T-helper 1 cell treated with Interleukin-12 subunit alpha and Interleukin-12 subunit beta and Interleukin-4 antibody, amounts not matched to agents 30 μg/mL and 1 μg/mL, for 36 hours (primary cell): ENCODE results near the gene BLNK.

Experiments
- H3K27ac Mint-ChIP-seq: one replicate; pipeline ENCODE4 v1.8.0; 2021; ENCODE audit warnings: mild to moderate bottlenecking, mixed read lengths
- H3K27me3 Mint-ChIP-seq: one replicate; pipeline ENCODE4 v1.8.0; 2021; ENCODE audit warnings: low read depth, mixed read lengths
- H3K36me3 Mint-ChIP-seq: one replicate; pipeline ENCODE4 v1.8.0; 2021; ENCODE audit warnings: low read depth, mixed read lengths
- H3K4me1 Mint-ChIP-seq: one replicate; pipeline ENCODE4 v1.8.0; 2021; ENCODE audit warnings: low read depth, mixed read lengths
- H3K4me3 Mint-ChIP-seq: one replicate; pipeline ENCODE4 v1.8.0; 2021; ENCODE audit warnings: mild to moderate bottlenecking, moderate library complexity, mixed read lengths
- H3K9me3 Mint-ChIP-seq: one replicate; pipeline ENCODE4 v1.8.0; 2021; ENCODE audit warnings: mixed read lengths

BLNK gene

DNA sequence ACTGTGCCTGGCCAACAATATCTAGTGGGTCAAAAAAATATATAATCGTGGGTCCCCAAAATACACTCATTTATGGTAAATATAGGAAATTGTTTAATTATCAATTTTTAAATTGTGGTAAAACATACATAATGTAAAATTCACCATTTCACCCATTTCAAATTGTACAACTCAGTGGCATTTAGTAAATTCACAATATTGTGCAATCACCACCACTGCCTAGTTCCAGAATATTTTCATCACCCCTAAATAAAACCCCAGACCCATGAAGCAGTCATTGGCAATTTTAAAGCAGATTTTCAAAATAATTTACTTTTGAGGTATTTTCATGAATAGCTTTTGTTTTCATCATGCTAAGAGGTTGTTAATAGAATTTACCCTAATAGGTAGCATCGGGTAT, 10.2 kb downstream of the BLNK start:
- Mint-ChIP-seq H3K27me3 (no peaks in the 10 kb centered on the region), H3K27ac (no peak overlapping the region), H3K9me3 (no peaks in the 10 kb centered on the region), H3K4me1 (no peaks in the 10 kb centered on the region), H3K36me3 (no peaks in the 10 kb centered on the region), H3K4me3 (no peak overlapping the region)

DNA sequence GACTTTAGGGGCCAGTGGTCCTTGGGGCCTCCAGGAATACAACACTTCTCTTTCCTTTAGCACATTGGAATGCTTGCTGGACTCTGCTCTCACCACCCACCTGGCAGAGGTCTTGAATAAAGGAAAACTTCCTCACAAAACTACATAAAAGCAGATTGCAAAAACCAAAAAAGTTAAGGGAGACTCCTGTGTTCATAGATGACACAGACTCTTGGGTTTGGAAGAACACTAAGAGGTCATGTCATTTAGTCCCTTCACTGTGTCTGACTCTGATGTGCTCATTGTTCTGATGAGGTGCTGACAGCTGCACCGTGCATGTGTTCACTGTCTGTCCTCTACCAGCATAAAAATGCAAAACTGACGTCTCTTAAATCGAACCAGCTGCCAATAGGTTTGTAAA, 11.4 kb downstream of the BLNK start:
- H3K4me1 Mint-ChIP-seq: no peaks in the 10 kb centered on the region
- H3K4me3 Mint-ChIP-seq: no peak overlapping the region
- peaks cover 5% of the 10 kb centered on the region for H3K27me3 Mint-ChIP-seq
- no peaks in the 10 kb centered on the region for H3K36me3 Mint-ChIP-seq
- no peaks in the 10 kb centered on the region for H3K9me3 Mint-ChIP-seq
- no peak overlapping the region for H3K27ac Mint-ChIP-seq

DNA sequence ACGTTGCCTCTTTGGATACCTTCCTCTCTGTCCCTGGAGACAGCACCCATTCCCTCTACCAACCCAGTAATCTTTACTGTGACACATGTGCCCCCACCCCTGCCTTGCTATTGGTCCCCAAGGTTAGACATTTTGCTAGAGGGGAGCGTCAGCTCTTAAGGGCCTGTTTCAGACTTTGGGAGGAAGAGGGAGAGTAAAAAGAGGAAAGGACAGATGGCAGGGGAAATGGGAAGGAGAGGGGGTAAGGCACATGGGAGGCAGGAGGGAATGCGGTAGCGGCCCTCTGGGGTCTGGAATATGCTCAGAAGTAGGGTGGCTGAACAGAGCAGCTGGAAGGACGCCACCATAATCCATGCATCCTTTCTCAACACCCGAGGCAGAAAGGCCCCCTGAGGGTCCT, 12.2 kb downstream of the BLNK start:
- no peaks in the 10 kb centered on the region for H3K36me3 Mint-ChIP-seq
- H3K27ac Mint-ChIP-seq: no peak overlapping the region
- no peaks in the 10 kb centered on the region for H3K4me1 Mint-ChIP-seq
- H3K4me3 Mint-ChIP-seq: no peak overlapping the region
- H3K9me3 Mint-ChIP-seq: no peaks in the 10 kb centered on the region
- H3K27me3 Mint-ChIP-seq: peaks cover 7% of the 10 kb centered on the region

DNA sequence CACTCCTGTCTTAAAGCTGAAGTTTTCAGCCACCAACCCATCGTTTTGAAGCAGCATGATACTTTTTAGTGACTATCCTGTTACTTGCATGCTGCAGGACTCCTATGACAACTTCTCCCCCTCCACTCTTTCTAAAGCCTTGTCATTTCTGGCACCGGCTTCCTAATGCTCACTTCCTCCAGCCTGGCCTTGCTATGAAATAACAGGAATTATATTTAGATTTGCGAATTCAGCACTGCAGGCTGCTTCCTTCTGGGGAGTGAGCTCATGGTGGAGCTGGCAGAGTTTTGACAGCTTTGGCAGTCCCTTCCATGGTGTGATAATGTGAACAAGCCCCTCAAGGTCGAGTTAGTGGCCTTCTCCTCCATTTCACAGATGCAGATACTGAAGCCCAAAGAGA, 13.4 kb downstream of the BLNK start:
- no peaks in the 10 kb centered on the region for H3K36me3 Mint-ChIP-seq
- H3K4me1 Mint-ChIP-seq: no peaks in the 10 kb centered on the region
- H3K27me3 Mint-ChIP-seq: peaks cover 7% of the 10 kb centered on the region
- H3K9me3 Mint-ChIP-seq: no peaks in the 10 kb centered on the region
- H3K27ac Mint-ChIP-seq: no peak overlapping the region
- H3K4me3 Mint-ChIP-seq: no peak overlapping the region

DNA sequence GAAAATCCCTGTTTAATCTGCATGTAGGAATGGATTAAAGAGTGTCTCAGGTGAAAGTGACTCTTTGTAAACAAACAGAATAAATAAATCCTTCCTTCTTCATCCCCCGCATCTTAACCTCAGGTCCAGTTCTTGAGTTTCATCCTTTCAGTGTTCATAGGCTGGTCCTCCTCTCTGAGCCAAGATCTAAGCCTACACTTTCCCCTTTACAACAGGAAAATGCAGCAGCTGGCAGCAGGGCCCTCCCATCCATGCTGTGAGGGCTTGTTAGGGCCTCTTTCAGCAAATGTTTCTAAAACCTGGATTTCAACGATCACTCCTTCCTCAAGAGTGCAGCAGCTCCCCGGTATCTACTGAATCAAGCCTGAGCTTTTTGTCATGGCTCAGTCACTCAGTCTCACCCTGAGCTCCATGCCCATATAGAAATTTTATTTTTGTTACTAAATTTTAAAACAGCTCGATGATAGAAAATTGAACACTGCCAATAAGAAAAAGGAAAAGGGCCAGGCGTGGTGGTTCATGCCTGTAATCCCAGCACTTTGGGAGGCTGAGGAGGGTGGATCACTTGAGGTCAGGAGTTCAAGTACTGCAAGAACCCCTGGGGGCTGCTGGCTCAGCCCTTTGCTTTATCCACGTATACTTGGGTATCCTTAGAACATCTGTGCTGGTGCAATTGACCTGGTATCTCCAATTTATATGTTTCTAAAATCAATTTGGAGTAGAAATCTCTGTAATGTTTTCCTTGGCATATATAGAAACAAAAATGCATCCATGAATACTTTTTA, 15.6 kb downstream of the BLNK start:
- H3K36me3 Mint-ChIP-seq: no peaks in the 10 kb centered on the region
- no peaks in the 10 kb centered on the region for H3K9me3 Mint-ChIP-seq
- peaks cover 7% of the 10 kb centered on the region for H3K27me3 Mint-ChIP-seq
- no peaks in the 10 kb centered on the region for H3K4me1 Mint-ChIP-seq
- no peak overlapping the region for H3K27ac Mint-ChIP-seq
- no peak overlapping the region for H3K4me3 Mint-ChIP-seq

DNA sequence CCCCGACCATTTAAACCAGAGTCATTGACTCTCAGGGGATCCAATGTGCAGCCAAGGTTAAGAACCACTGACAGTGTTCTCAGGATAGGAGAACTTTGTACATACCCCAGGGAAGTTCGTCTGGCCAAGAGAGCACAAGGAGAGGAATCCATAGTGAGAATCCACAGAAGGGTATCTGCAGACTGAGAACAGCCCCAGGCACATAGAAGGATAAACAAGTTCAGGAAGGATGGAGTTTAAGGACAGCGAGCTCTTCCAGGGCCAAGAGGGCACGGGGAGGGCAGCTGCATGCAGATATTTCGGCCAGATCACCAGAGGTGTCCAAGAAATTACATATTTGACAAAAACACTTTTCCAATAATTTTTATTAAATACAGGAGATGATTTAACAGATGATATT, 16.4 kb downstream of the BLNK start:
- Mint-ChIP-seq H3K36me3 (no peaks in the 10 kb centered on the region), H3K4me1 (no peaks in the 10 kb centered on the region), H3K27me3 (peaks cover 9% of the 10 kb centered on the region), H3K4me3 (no peak overlapping the region), H3K9me3 (no peaks in the 10 kb centered on the region), H3K27ac (no peak overlapping the region)

DNA sequence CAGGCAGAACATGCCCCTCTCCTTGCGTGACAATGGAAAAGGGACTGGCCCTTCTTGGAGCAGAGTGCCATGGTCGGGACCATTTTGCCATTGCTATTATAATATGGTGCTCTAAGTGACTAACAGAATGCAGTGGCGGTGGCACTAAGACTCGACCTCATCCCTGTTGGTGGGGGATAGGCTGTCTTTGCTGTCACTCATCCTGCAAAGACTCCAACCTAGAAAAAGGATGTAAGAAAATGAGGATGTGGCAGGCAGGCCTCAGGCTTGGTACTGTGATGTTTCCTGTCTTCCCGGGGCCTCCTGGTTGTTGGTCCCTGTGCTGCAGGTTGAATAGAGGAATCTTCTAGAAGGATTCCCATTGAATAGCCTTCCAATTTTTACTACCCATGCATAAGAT, 18.6 kb downstream of the BLNK start:
- Mint-ChIP-seq H3K36me3 (no peaks in the 10 kb centered on the region), H3K4me1 (no peaks in the 10 kb centered on the region), H3K4me3 (no peak overlapping the region), H3K27me3 (peaks cover 15% of the 10 kb centered on the region), H3K27ac (no peak overlapping the region), H3K9me3 (no peaks in the 10 kb centered on the region)

DNA sequence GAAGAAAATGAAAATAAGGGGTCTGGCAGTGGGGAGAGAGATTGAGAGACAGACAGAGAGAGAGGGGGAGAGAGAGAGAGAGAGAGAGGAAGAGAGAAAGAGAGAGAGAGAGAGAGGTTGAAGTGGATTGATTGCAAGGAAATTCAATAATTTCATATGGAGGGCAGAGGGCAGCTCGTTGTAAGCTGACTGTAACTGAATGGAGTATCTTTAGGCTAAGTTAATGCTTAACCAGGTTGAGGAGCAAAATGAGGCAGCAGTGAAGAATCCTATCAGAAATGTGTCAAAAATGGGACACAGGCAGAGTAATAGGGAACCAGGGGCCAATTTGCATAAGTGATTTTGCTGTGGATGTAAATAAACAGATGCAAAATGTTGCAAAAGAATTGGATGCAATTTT, 21.0 kb downstream of the BLNK start:
- no peaks in the 10 kb centered on the region for H3K4me1 Mint-ChIP-seq
- H3K9me3 Mint-ChIP-seq: no peaks in the 10 kb centered on the region
- H3K27ac Mint-ChIP-seq: no peak overlapping the region
- no peak overlapping the region for H3K4me3 Mint-ChIP-seq
- H3K36me3 Mint-ChIP-seq: no peaks in the 10 kb centered on the region
- H3K27me3 Mint-ChIP-seq: peaks cover 11% of the 10 kb centered on the region

DNA sequence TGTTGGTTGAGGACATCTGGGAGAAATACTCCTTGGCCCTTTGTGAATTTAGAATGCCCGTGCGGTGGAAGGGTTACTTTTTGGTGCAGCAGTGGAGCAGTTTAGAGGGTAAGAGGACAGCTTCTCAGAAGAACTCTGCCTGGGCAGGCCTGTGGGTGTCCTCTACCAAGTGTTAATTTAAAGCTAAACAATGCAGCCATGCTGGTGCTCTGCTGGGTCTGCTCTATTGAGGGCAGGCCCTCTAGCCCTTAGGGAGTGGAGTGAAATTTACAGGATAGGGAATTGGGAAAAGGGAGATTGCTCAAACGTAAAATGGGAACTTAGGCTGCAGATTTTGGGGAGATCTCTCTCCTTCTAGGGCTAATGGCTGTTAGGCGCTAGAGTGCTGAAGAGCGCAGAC, 22.1 kb downstream of the BLNK start:
- H3K27me3 Mint-ChIP-seq: peaks cover 8% of the 10 kb centered on the region
- H3K36me3 Mint-ChIP-seq: no peaks in the 10 kb centered on the region
- H3K4me1 Mint-ChIP-seq: no peaks in the 10 kb centered on the region
- no peak overlapping the region for H3K27ac Mint-ChIP-seq
- no peaks in the 10 kb centered on the region for H3K9me3 Mint-ChIP-seq
- H3K4me3 Mint-ChIP-seq: no peak overlapping the region

DNA sequence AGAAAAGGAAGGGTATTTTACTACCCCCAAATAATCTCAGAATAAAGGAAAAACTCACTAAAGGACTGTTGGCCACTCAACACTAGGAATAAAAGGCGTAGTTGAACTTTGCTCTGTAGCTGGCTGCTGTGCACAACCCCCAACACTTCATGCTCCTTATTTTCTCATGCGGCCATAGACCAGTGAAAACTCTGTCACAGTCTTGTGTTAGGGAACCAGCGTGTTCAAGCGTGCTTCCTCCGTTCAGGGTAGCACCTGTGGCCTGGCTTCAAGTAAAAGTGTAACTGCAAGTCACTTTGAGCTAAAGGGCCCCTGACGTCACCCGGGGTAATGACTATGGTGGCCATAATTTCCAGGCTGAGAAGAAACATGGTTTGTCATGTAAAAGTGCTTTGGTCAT, 27.0 kb downstream of the BLNK start:
- no peak overlapping the region for H3K27ac Mint-ChIP-seq
- peaks cover 3% of the 10 kb centered on the region for H3K27me3 Mint-ChIP-seq
- H3K4me3 Mint-ChIP-seq: no peak overlapping the region
- H3K9me3 Mint-ChIP-seq: no peaks in the 10 kb centered on the region
- H3K36me3 Mint-ChIP-seq: no peaks in the 10 kb centered on the region
- no peaks in the 10 kb centered on the region for H3K4me1 Mint-ChIP-seq

DNA sequence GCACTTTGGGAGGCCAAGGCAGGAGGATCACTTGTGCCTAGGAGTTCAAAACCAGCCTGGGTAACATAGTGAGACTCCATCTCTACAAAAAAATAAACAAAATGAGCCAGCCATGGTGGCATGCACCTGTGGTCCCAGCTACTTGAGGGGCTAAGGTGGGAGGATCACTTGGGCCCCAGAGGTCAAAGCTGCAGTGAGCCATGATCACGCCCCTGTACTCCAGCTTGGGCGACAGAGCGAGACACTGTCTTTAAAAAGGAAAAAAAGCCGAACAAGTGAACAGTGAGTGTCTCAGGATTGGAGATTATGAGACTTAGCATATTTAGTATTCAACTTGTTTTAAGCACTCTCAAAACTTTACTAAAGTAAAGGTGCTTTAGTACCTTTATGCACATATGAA, 28.1 kb downstream of the BLNK start:
- no peaks in the 10 kb centered on the region for H3K9me3 Mint-ChIP-seq
- H3K27ac Mint-ChIP-seq: no peak overlapping the region
- H3K4me1 Mint-ChIP-seq: no peaks in the 10 kb centered on the region
- no peak overlapping the region for H3K4me3 Mint-ChIP-seq
- H3K27me3 Mint-ChIP-seq: peaks cover 7% of the 10 kb centered on the region
- H3K36me3 Mint-ChIP-seq: no peaks in the 10 kb centered on the region

DNA sequence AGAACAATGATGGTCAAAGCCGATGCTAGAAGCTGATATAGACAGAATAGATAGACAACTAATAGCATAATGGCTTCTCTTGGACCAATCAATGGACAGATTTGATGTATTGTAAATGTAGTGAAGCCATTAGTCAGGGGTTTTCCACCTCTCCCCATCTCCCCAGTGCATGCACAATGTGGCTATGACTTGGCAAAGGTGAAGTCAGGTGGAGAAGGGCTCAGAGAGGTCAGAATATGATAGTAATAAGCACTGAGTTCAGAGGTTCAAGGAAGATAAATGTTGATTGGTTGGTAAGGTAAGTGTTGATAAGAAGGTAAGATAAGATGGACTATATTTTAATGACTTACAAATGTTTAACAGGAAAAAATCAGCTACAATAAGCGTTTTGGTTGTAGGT, 28.5 kb downstream of the BLNK start:
- Mint-ChIP-seq H3K27ac (no peak overlapping the region), H3K4me3 (no peak overlapping the region), H3K36me3 (no peaks in the 10 kb centered on the region), H3K4me1 (no peaks in the 10 kb centered on the region), H3K9me3 (no peaks in the 10 kb centered on the region), H3K27me3 (peaks cover 7% of the 10 kb centered on the region)

DNA sequence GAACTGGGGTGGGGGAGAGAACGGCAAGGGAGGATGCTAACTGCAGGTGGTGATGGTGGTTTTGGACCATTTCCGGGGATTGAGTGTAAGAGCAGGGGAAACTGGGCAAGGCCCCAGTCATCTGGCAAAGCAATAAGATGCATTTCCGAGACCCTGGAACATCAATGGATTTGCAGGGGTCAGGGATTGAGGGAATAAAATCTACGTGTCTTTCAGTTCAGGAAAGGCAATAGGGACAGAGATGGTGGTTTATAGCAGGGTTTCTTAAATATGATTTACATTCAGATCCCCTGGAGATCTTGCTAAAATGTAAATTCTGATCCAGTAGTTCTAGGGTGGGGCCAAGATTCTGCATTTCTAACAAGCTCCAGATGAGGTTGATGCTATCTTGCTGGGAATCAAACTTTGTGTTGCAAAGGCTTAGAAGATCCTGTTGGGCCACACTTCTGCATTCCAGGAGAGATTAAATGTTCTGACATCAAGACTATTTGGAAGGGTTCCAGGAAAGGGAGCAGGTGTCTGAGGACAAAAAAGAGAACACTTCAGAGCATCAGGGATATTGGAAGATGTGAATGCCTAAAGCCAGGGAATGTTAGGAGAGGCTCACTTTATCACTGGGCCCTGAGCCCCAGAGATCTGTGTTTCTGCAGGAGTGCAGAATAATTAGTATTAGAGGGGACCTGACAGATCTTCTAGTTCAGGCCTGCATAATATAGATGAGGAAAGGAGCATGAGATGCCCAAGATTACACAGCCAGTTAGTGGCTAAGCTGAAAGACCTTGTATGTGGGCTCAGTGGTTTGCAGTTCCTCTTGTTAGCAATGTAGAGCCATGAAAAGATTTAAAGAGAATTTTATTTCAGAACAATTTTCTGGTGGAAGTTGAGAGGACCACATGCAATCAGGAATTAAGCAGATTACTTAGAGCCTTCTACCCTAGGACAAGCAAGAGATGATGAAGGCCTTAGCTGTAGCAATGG, 32.4 kb downstream of the BLNK start:
- Mint-ChIP-seq H3K27ac (no peak overlapping the region), H3K4me3 (no peak overlapping the region), H3K36me3 (no peaks in the 10 kb centered on the region), H3K4me1 (no peaks in the 10 kb centered on the region), H3K9me3 (no peaks in the 10 kb centered on the region), H3K27me3 (peaks cover 10% of the 10 kb centered on the region)

DNA sequence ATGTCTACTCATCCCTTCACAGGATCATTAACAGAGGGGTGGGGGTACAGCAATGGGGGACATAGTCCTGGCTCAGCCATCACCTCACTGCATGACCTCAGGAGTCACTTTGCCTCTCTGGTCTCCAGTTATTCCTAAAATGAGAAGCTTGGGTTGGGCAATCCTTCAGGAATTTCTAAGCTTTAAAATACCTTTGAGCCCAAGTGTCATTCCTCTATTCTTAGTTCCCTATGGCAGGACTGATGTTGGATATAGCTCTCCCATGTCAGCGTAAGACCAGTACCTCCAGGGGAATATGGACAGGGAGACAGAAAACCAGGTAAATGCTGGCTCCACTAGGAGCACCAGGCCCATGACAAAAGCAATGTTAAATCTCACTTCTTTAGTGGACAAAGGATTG, 34.5 kb downstream of the BLNK start:
- Mint-ChIP-seq H3K27ac (no peak overlapping the region), H3K9me3 (no peaks in the 10 kb centered on the region), H3K36me3 (no peaks in the 10 kb centered on the region), H3K4me1 (no peaks in the 10 kb centered on the region), H3K27me3 (peaks cover 10% of the 10 kb centered on the region), H3K4me3 (no peak overlapping the region)

DNA sequence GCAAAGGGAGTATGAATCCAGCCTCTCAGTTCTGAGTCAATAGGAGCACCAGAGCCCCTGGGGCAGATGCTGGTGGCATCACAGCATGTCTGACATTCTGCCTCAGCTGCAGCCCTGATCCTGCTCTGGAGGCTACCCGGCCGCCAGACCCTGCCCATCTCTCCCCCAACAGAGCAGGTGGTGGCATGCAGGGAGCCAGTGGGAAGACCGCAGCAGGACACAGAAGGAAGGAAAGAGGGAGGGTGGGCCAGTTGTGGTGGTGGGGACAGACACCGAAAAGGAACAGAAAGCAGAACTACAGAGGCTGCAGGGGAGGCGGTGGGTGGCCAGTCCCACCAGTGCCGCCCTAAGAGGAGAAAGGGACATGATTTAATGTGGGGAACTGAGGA, 35.3 kb downstream of the BLNK start:
- Mint-ChIP-seq H3K4me3 (no peak overlapping the region), H3K9me3 (no peaks in the 10 kb centered on the region), H3K36me3 (no peaks in the 10 kb centered on the region), H3K4me1 (no peaks in the 10 kb centered on the region), H3K27me3 (peaks cover 7% of the 10 kb centered on the region), H3K27ac (no peak overlapping the region)
